T-helper 22 cell (primary cell): ENCODE measurements around the gene MYL7.
"Not testable (repeated sequence)": the region's sequence is repeated elsewhere in the genome, so short reads cannot be mapped to it uniquely, and the experiment has no call there.

Experiments
- DNase-seq: peaks from one replicate; pipeline ENCODE4 v3.0.0-alpha.2; 2020; ENCODE audit warnings: low read depth

MYL7 gene

DNA sequence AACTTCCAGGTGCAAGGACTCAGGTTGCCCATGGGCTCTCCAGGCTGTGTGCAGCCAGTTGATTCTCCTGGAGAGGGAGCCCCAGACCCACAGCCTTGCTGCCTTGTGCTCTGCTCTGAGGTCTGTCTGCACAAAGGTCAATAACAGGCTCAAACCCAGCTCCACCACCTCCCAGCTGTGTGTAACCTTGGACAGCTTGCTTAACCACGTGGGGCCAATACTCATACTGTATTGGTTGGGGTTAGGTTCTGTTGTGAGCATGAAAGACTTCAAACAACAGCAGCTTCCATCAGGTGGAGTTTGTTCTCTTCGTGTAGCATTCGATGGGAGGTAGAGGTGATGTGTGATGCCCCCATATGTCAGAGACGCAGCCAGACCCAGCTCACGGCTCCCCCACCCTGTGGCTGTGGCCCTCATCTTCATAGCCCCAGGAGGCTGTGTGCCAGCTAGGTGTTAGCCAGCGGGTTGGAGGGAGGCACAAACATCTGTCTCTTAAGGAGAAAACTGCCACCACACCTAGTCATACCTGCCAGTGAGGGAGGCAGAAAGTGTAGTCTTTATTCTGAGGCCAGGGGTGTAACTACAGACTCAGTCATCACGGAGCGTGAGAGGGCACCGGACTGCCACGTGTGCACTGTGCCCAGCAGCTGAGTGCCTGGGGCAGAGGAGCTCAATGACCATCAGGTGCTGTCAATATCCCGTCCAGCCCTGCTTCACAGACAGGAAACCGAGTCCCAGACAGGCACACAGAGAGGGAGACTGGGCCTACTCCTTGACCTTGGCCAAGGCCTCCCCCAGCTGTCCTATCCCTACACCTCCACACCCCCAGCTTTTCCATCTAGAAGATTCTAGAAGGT lies 9.7 kb downstream of the MYL7 start:
- no peak for DNase-seq

DNA sequence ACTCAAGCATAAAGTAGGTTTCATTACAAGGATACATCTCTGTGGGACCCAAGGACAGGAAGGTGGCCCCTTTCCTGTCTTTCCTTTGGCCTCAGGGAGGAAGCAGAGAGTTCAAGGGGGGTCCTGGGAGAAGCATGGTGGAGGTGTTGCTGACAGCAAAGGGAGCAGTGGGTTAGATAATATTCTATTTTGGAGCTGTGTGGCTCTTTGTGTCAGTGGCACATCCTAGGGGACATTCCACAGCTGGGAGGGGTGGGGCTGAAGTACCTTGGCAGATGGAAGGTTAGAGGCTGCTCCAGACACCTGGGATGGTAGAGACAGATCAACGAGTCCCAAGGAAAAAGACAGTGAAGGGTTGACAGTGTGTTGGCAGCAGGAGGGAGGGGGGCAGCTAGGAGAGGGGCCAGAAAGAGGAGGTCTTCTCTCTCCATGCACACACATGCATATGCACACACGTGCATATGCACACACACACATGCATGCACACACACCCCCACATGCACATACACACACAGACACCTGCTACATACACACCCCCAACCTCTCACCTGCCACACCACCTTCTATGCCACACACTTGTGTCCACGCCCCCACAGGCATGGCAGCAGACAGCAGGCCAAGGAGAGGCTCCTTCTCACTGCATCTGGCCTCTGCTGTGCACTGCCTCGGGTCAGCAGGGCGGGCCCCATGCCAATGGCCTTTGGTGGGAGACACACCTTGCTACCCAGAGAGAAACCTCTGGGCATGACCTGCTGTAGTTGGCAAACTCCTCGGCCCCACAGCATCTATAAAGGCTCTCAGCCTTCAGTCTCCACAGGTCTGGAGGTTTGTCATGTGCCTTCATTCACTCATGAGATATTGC lies 12.2 kb downstream of the MYL7 start:
- DNase-seq = no peak

DNA sequence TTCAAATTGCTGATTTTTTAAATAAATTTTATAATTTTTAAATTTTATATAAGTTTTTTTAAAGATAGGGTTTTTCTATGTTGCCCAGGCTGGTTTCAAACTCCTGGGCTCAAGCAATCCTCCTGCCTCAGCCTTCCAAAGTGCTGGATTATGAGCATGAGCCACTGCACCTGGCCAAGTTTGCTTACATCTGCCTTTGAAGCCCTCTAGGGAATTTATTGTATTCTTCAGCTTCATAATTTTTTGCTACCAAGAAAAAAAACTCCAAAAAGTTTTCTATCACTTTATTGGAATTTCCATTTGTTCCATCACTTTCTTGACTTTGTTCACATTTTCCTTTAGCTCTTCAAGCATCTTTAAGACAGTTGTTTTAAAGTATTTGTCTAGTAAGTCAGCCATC lies 14.0 kb downstream of the MYL7 start:
- DNase-seq = no peak

DNA sequence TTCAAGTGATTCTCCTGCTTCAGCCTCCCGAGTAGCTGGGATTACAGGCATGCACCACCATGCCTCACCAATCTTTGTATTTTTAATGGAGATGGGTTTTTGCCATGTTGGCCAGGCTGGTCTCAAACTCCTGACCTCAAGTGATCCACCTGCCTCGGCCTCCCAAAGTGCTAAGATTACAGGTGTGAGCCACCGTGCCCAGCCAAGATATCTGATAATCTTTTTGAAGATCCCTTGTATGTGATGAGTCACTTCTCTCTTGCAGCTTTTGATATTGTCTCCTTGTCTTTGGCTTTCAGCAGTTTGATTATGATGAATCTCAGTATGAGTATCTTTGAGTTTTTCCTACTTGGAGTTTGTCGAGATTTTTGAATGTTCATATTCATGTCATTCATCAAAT lies 14.6 kb downstream of the MYL7 start:
- not testable (repeated sequence) for DNase-seq

DNA sequence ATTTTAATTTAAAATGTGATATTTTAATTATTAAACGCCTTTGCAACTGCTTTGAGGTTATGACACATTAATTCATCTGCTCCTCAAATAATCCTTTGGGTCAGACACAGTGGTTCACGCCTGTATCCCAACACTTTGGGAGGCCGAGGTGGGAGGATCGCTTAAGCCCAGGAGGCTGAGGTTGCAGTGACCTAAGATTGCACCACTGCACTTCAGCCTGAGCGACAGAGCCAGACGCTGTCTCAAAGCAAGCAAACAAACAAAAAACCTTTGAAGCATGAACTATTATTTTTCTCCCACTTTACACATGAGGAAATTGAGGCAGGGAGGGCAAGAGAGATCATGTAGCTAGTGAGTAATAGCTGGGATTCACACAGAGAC lies 16.3 kb downstream of the MYL7 start:
- DNase-seq = no peak

DNA sequence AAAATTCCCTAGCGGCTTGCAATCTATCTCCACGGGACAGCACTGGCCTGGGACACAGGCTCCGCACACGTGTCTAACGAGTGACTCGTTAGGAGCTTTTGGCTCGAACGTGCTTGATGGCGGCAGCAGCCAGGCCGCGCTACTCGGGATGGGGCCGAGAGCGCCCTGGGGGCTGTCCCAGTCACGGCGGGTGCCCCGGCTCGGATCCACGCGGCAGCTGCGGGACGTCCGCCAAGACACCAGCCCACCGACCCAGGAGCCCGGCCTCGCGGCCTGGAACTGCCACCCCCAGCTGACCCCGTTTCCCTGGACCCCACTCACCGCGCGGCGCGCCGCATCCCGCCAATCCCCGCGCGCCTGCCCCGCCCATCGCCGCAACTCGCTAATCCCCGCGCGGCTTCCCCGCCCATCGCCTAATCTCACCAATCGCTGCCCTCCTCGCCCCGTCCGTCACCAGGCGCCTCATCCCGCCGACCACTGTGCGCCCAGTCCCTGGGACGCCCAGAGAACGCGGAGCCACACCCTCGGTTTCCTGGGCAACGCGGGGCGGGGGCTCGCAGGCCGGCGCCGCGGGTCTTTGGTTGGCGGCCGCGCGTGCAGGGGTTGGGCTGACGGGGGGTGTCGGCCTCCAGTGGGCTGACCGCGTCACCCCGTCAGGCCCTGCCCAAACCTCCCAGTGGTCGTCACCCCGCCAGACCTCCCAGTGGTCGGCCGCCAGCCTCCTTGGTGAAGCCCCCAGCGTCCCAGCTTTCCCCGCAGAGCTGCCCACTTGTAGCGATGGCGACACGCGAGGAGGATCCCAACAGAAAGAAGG lies 17.7 kb downstream of the MYL7 start, which contains the start of gene POLD2:
POLD2 (minus strand) TSS at position 359 of the 814 bp plus-strand sequence. CDS start 1,495 bp downstream, outside the sequence.
- DNase-seq = peak; percentile 94

DNA sequence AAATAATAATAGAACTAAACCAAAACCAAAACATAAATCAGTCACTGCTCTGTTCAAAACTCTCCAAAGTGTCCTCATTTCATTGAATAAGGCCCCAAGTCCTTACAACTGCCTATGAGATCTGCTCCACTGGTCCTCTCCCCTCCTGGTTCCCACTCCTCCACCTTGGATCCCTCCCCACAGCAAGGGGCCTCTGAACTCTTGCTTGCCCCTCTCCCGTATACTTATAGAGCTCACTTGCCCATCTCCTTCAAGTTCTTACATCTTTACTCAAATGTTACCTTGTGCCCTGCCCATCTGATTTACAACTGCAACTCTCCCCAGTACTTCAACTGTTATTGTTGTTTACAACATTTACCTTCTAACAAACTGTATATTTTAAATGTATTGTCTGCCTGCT lies 18.6 kb downstream of the MYL7 start:
- no peak for DNase-seq

DNA sequence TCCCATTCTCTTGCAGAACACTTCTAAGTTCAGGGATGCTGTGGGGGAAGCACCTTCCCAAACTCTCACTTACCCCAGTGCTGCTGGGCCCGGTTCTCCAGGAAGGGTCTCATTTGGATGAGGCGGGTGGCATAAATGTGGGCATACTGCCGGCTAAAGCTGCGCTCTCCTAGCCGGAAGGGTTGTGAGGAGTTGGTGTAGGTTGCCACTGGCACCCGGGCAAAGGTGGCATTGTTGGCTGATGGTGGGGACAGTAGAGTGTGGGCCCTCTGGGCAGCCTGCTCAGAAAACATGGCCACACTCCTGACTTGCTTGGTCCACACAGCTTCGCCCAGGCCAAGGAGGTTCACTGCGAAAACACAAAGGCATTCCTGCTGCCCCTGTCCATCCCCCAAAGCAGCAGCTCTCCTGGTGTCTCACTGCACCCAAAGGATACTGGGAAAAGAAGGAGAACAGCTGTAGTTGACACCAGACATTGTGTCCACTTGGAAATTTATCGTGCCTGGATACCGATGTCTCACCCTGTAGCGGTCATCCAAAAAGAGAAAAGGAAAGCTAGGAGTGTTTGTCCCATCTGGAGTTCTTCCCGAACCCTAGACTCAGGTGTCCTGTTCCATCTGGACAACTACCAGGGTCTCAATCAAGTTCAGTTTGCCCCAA lies 19.2 kb downstream of the MYL7 start:
- DNase-seq = no peak

DNA sequence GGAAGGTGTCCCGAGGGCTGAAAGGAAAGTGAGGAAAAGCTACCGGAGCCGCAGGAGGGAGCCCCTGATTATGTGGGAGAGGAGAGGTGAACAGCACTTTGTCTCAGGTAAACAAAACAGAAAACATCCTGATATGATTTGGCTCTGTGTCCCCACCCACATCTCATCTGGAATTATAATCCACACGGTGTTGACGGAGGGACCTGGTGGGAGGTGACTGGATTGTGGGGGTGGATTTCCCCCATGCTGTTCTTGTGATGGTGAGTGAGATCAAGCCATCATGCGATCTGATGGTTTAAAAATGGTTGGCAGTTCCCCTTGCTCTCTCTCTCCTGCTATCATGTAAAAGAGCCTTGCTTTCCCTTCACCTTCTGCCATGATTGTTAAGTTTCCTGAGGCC lies 20.7 kb downstream of the MYL7 start:
- no peak for DNase-seq

DNA sequence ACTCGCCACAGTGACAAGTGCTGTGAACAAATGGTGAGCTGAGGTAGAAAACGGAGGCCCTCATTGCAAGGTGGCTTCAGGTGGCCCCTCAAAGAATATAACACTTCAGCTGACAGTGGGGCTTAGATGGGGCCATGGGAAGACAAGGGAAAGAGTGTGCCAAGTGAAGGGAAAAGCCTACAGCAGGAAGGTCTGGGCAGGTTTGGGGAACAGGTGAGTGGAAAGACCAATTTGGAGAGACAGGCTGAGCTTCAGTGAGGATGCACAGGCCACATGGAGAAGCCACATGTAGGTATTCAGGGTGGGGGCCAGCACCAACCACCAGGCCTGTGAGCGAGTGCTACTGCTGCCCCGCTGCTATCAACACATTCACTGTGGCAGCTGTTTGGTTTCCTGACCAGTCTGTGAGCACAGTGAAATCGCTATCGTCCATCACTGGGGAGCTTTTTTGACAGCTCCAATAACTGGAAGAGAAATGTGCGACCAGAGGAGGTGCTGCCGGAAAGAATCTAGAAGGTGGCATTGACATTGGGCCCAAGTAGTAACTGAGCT lies 21.2 kb downstream of the MYL7 start:
- no peak for DNase-seq

DNA sequence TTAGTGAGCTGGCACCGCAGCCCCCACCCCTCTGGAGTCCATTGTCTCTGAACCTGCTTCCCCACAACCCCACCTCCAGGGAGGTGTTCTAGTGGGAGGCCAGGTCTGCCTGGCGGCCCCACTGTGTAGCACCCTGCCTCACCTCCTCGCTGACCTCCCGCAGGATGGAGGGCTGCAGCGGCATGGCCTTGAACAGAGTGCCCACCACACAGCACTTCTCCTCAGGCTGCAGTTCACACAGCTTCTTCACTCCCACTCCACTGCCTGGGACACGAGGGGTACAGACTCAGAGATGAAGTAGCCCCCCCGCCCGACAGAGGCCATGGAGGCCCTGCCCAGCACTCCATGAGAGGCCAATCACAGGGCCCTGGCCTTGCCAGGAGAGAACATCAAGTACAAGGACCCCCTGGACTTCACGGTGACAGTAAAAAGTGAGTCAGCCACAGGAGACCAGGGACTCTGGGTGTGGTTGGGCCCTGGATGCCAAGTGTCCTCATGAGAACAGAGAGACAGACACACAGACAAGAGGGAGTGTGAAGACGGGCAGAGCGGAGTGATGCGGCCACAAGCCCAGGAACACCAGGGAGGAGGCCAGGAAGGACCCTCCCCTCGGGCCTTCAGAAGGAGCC lies 23.2 kb downstream of the MYL7 start:
- no peak for DNase-seq

DNA sequence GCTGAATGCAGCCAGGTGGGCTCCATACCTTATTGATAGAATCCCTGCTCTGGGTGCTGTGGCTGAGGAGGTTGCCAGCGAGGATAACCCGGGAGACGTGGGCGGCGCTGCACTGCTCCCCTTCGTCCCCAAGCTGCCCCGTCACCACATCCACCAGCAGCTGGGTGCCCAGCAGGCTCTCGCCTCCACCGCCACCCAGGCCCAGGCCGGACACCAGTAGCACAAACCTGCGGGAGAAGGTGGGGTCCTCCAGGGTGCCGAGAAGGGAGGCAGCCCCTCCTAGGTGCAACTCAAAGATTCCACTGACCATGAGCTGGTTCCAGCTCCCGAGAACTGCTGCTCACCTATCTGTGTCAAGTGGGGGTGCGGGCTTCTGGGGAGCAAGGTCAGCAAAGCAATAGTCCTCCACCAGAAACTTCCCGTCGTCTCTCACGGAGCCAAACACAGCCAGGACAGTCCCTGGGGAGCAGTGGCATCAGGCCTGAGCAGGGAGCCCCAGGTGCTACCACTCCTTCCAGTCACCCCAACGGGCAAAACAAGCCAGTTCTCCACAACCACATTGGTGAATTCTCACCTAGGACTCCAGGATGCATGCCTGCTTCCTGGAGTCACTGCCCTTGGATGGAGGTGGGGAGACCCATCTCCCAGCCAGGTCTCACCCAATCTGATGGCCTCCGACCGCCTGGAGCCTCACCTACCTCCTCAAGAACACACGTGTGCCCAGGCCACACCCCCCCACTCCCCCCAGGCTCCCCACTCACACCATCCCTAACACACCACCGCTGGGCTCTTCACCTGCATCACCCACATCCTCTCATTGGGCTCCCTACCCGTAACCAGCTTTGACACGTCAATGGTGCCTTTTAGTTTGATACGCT lies 24.1 kb downstream of the MYL7 start:
- no peak for DNase-seq

DNA sequence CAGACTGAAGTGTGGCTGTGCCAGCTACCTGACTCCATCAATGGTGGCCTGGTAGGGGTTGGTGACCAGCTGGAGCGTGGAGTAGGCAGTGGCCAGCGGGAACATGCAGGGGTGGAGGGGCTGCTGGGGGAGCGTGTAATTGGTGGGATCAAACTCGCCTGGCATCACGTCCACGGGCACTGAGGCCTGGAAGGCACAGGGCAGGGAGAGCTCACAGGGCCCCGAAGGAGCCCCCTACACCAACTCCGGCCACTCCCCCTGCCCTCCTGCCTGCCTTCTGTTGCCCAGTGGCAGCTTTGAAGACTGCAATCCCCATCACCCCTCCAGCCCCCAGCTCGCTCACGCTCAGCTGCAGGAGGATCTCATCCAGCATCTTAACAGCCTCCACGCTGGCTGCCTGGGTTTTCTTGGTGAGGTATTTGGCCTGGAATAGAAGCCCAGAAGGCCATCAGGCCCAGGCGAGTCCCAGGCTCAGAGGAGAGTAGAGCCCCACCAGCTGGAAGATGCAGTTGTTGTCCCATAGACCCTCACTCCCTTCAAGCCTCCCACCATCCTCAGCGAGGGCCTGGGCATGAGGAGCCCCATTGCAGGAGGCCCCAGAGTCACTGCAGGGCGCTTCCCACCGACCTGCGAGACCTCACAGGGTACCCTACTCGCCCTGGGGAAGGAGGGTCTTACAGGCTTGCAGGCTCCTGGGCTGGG lies 24.9 kb downstream of the MYL7 start:
- no peak for DNase-seq

DNA sequence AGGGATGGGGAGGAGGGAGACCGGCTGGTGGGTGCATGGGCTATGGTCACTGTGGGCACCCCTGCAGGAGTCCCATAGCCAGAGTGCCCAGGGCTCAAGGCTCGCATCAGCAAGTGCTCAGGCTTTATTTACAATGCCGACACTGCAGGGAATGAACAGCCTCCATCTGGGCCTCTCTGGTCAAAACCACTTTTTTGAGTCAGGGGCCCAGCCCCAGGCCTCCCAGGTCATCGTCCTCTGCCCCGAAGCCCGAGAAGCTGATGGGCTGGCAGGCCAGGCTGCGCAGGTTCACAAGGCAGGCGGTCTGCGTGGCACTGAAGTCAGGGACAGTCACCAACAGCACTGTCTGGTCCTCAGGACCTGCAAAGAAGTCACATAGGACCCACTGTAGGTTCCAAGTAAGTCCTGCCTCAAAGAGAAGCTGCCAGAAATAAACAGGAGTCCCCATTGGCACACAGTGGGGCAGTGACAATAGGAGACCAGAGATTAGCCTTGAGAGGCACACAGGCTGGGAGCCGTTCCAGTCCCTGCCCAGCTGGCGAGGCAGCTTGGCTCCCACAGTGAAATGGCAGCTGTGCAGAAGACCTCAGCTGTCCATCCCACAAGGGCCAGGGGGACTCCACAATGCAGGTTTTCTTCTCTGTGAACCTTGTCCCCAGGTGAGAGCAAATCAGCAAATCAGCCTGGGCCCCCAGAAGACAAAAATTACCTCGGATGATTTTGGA lies 26.4 kb downstream of the MYL7 start:
- DNase-seq = no peak

DNA sequence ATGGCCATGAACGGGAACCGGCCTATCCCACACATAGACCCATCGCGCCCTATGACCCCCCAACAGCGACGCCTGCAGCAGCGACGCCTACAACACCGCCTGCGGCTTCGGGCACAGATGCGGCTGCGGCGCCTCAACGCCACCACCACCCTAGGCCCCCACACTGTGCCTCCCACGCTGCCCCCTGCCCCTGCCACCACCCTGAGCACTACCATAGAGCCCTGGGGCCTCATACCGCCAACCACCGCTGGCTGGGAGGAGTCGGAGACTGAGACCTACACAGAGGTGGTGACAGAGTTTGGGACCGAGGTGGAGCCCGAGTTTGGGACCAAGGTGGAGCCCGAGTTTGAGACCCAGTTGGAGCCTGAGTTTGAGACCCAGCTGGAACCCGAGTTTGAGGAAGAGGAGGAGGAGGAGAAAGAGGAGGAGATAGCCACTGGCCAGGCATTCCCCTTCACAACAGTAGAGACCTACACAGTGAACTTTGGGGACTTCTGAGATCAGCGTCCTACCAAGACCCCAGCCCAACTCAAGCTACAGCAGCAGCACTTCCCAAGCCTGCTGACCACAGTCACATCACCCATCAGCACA lies 27.3 kb downstream of the MYL7 start:
- DNase-seq = no peak

DNA sequence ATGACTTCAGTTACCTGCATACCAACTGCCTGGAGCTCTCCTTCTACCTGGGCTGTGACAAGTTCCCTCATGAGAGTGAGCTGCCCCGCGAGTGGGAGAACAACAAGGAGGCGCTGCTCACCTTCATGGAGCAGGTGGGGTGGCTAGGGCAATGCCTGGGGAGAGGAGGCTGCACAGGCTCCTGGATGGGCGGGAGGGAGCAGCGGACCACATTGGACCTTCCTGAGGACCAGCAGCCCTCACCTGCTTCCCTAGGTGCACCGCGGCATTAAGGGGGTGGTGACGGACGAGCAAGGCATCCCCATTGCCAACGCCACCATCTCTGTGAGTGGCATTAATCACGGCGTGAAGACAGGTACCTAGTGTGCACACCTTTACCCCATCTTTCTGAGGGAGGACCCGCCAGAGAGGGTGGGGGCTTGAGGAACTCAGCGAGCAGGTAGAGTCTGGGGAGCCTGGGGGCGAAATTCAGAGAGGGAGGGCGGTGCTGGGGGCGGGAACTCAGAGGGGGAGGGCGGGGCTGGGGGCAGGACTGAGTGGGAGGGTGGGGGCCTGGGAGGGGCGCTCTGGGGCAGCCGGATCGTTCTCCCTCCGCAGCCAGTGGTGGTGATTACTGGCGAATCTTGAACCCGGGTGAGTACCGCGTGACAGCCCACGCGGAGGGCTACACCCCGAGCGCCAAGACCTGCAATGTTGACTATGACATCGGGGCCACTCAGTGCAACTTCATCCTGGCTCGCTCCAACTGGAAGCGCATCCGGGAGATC lies 28.0 kb downstream of the MYL7 start:
- no peak for DNase-seq

DNA sequence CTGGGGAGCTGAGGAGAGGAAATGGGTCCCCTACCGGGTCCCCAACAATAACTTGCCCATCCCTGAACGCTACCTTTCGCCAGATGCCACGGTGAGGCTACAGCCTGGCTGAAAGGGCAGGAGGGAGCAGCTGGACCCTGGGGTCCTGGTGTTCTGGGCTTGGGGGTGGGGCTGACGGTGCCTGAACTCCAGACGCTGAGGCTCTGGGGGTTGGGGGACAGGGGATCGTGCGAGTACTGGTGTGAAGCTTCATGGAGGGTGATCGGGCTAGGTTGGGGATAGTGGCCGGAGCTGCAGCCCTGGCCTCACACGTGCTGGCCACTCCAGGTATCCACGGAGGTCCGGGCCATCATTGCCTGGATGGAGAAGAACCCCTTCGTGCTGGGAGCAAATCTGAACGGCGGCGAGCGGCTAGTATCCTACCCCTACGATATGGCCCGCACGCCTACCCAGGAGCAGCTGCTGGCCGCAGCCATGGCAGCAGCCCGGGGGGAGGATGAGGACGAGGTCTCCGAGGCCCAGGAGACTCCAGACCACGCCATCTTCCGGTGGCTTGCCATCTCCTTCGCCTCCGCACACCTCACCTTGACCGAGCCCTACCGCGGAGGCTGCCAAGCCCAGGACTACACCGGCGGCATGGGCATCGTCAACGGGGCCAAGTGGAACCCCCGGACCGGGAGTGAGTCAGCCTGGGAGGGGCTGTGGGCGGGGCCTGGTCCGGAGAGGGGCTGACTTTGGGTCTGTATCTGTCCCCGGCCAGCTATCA lies 28.7 kb downstream of the MYL7 start:
- no peak for DNase-seq
